Measurements from ENCODE around the gene SASH1. TPM values are rescaled to one million over a fixed set of nuclear protein-coding genes. Genes with fewer than 3 reads are reported as not detected.

SASH1 gene
- total RNA-seq, 1 experiment from 2014 or later = 6.6 TPM

GRCh38 chr6:148364056-148364824 is 21.6 kb downstream of the SASH1 start:
- DNase-seq (ENCODE audit: low read depth, low spot score) (no peak), ATAC-seq (no peak)
- intact Hi-C loops (cut with micrococcal nuclease; ENCODE audit: unreplicated experiment) = no loop called here
- in situ Hi-C loops (cut with HindIII; ENCODE audit: low pct_unique_long_range_greater_than_20kb, low sequenced_read_pairs) = no loop called here
- no peaks in the 10 kb centered on the region for H3K4me1 ChIP-seq (ENCODE audit: control insufficient read depth, insufficient read depth, low read length)
- POLR2A ChIA-PET = no interaction called here
- TF ChIP-seq SIN3A (IDR thresholded peaks at IDR 0.05; ENCODE audit: borderline replicate concordance, insufficient read depth, low read depth, low read length) (no peak), CTCF (IDR thresholded peaks at IDR 0.05) (no peak), POLR2AphosphoS5 (IDR thresholded peaks at IDR 0.05; ENCODE audit: low read depth, low read length) (no peak), REST (IDR thresholded peaks at IDR 0.05; ENCODE audit: insufficient read depth in 1 of 2, low read depth in 2 of 2, low read length in 1 of 2) (no peak), TCF7L2 (IDR thresholded peaks at IDR 0.05; ENCODE audit: low read depth, low read length) (no peak)
- no peaks in the 10 kb centered on the region for H3K9me3 ChIP-seq (ENCODE audit: control insufficient read depth, insufficient read depth, low read depth, low read length)
- no TSS peak for BruUV-seq (replicated peaks)
- H3K27me3 ChIP-seq (ENCODE audit: control insufficient read depth, insufficient read depth, low read length) = no peaks in the 10 kb centered on the region
- H3K4me3 ChIP-seq (ENCODE audit: low read depth in 2 of 2, low read length in 2 of 2) = no peak overlapping the region
- H3K27ac ChIP-seq (ENCODE audit: low read length) = no peak overlapping the region
- CTCF ChIA-PET = no interaction called here
- H3K36me3 ChIP-seq (ENCODE audit: control insufficient read depth, insufficient read depth, low read length) = no peaks in the 10 kb centered on the region

GRCh38 chr6:148365041-148365440 is 22.4 kb downstream of the SASH1 start:
- no peak overlapping the region for H3K4me3 ChIP-seq (ENCODE audit: low read depth in 2 of 2, low read length in 2 of 2)
- in situ Hi-C loops (cut with HindIII; ENCODE audit: low pct_unique_long_range_greater_than_20kb, low sequenced_read_pairs) = no loop called here
- no peaks in the 10 kb centered on the region for H3K27me3 ChIP-seq (ENCODE audit: control insufficient read depth, insufficient read depth, low read length)
- no peak for DNase-seq (ENCODE audit: low read depth, low spot score)
- intact Hi-C loops (cut with micrococcal nuclease; ENCODE audit: unreplicated experiment) = no loop called here
- BruUV-seq (replicated peaks) = no TSS peak
- H3K27ac ChIP-seq (ENCODE audit: low read length) = no peak overlapping the region
- POLR2A ChIA-PET = no interaction called here
- H3K4me1 ChIP-seq (ENCODE audit: control insufficient read depth, insufficient read depth, low read length) = no peaks in the 10 kb centered on the region
- H3K36me3 ChIP-seq (ENCODE audit: control insufficient read depth, insufficient read depth, low read length) = no peaks in the 10 kb centered on the region
- CTCF ChIA-PET = no interaction called here
- no peaks in the 10 kb centered on the region for H3K9me3 ChIP-seq (ENCODE audit: control insufficient read depth, insufficient read depth, low read depth, low read length)
- ATAC-seq = no peak
- no peak for TF ChIP-seq REST (IDR thresholded peaks at IDR 0.05; ENCODE audit: insufficient read depth in 1 of 2, low read depth in 2 of 2, low read length in 1 of 2)
- TF ChIP-seq SIN3A (IDR thresholded peaks at IDR 0.05; ENCODE audit: borderline replicate concordance, insufficient read depth, low read depth, low read length) = no peak
